Lower lobe of right lung (tissue), 2 donors: ENCODE data around the gene MAML3. TPM values are rescaled to one million over a fixed set of nuclear protein-coding genes. Genes with fewer than 3 reads are reported as not detected.
A peak's percentile ranks its signal among the peaks of the same experiment; 100 is the strongest.

ENCODE experiments used
- ATAC-seq, 2 donors: fragments of 200-7000 bp; cut with Tn5 transposase; one replicate each; pipeline ENCODE4 v1.9.1; 2020 to 2022; ENCODE audit warnings: mild to moderate bottlenecking in 2 of 2, moderate library complexity in 2 of 2
- DNase-seq: peaks from one replicate; pipeline ENCODE4 v3.0.0-alpha.2; 2020
- H3K27ac ChIP-seq: fragments of 200-600 bp; one replicate; pipeline ENCODE4 v1.8.0; 2022
- H3K27me3 ChIP-seq: fragments of 200-600 bp; one replicate; pipeline ENCODE4 v1.8.0; 2022; ENCODE audit warnings: low read depth
- H3K36me3 ChIP-seq: fragments of 200-600 bp; one replicate; pipeline ENCODE4 v1.8.0; 2022; ENCODE audit warnings: mild to moderate bottlenecking
- H3K4me1 ChIP-seq: fragments of 200-600 bp; one replicate; pipeline ENCODE4 v1.8.0; 2022
- H3K4me3 ChIP-seq: fragments of 200-600 bp; one replicate; pipeline ENCODE4 v1.8.0; 2022; ENCODE audit warnings: mild to moderate bottlenecking
- H3K9me3 ChIP-seq: fragments of 200-600 bp; one replicate; pipeline ENCODE4 v1.8.0; 2022
- intact Hi-C: fragments of 100-400 bp; cut with DNase I; formaldehyde crosslinking; loops from one replicate; pipeline ENCODE4 v1.11.0; 2022
- total RNA-seq: library from RNA; stranded (reverse); fragmentation: NEBNext Ultra II Directional; extraction: Animal tissue kit (Norgen Biotek cat#: 25700); gene quantifications from one replicate; pipeline ENCODE4 v1.2.1, GENCODE V29; 2021
- TF ChIP-seq, protein P1 (sequence below): fragments of 200-600 bp; IDR thresholded peaks from one replicate; pipeline ENCODE4 v1.8.0; 2022; ENCODE audit warnings: antibody characterized with exemption, mild to moderate bottlenecking
- donor health status: DM: no; HTN: yes; CAD: no; lungs with severe emphysema.

The MAML3 gene
- total RNA-seq, 1 donor from 2014 or later = 12.5 TPM

- intact Hi-C loops = no loop called here
- no peak overlapping the region for H3K27ac ChIP-seq
- no peaks in the 10 kb centered on the region for H3K9me3 ChIP-seq
- H3K27me3 ChIP-seq = no peaks in the 10 kb centered on the region
- no peak overlapping the region for H3K4me3 ChIP-seq
- no peak for DNase-seq
- TF ChIP-seq, protein P1, sequence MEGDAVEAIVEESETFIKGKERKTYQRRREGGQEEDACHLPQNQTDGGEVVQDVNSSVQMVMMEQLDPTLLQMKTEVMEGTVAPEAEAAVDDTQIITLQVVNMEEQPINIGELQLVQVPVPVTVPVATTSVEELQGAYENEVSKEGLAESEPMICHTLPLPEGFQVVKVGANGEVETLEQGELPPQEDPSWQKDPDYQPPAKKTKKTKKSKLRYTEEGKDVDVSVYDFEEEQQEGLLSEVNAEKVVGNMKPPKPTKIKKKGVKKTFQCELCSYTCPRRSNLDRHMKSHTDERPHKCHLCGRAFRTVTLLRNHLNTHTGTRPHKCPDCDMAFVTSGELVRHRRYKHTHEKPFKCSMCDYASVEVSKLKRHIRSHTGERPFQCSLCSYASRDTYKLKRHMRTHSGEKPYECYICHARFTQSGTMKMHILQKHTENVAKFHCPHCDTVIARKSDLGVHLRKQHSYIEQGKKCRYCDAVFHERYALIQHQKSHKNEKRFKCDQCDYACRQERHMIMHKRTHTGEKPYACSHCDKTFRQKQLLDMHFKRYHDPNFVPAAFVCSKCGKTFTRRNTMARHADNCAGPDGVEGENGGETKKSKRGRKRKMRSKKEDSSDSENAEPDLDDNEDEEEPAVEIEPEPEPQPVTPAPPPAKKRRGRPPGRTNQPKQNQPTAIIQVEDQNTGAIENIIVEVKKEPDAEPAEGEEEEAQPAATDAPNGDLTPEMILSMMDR = no peak
- H3K36me3 ChIP-seq = no peaks in the 10 kb centered on the region
- peaks cover 54% of the 10 kb centered on the region for H3K4me1 ChIP-seq
- no peak for ATAC-seq
These were observed 106.9 kb downstream of the MAML3 start for GRCh38 chr4:140047017-140047640.

GRCh38 chr4:140046543-140046942, 107.4 kb downstream of the MAML3 start:
- ATAC-seq = no peak
- Histone ChIP-seq H3K27me3 (no peaks in the 10 kb centered on the region), H3K27ac (no peak overlapping the region), H3K36me3 (no peaks in the 10 kb centered on the region), H3K4me3 (no peak overlapping the region), H3K9me3 (no peaks in the 10 kb centered on the region), H3K4me1 (peaks cover 54% of the 10 kb centered on the region)
- intact Hi-C loops = no loop called here
- TF ChIP-seq, protein P1 = no peak
- DNase-seq = no peak

DNA sequence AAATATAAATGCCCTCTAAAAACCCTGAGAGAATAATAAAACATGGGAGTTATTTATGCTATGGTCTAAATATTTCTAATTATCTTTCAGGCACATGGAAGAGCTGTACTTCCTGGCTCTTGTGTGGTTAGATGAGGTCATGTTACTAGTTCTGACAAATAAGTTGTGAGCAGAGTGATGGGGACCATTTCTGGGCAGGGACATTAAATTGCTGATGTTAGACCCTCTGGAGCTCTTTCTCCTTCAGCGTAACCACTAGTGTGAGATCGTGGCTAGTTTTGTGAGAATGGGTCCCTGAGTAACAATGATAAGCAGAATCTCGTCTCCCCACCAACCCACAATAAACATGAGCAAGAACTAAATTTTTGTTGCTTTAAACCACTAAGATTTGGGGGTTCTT, 108.0 kb downstream of the MAML3 start:
- Histone ChIP-seq H3K9me3 (no peaks in the 10 kb centered on the region), H3K27me3 (no peaks in the 10 kb centered on the region), H3K4me1 (peaks cover 54% of the 10 kb centered on the region), H3K36me3 (no peaks in the 10 kb centered on the region), H3K4me3 (no peak overlapping the region), H3K27ac (no peak overlapping the region)
- intact Hi-C loops = no loop called here
- no peak for DNase-seq
- no peak for ATAC-seq
- TF ChIP-seq, protein P1 = no peak

- intact Hi-C loops = no loop called here
- TF ChIP-seq, protein P1 = no peak
- Histone ChIP-seq H3K27me3 (no peaks in the 10 kb centered on the region), H3K36me3 (no peaks in the 10 kb centered on the region), H3K4me3 (no peak overlapping the region), H3K4me1 (peaks cover 46% of the 10 kb centered on the region), H3K27ac (peak overlapping the region; percentile 10), H3K9me3 (no peaks in the 10 kb centered on the region)
- no peak for DNase-seq
- ATAC-seq = peak; percentile 55 to 68
These were observed 109.6 kb downstream of the MAML3 start for GRCh38 chr4:140044337-140044902.

DNA sequence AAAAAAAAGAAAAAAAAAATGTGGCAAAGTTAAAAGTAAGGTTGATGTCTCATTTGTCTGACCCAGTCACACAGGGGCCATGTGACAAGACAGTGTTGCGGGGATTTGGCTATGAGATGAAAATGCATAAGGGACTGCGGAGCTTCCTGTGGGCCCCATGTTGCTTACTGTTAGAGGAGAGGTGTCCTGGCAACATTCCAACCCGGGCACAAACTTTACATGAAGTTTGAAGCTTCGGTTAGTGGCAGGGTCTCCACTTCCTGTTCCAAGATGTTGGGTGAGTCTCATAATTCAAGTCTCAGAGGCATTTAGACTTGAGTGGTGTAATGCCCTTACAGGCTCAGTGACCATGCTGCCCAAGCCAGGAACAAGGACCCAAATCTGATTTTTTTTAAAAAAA, 111.3 kb downstream of the MAML3 start:
- Histone ChIP-seq H3K27ac (no peak overlapping the region), H3K4me3 (no peak overlapping the region), H3K9me3 (no peaks in the 10 kb centered on the region), H3K27me3 (no peaks in the 10 kb centered on the region), H3K36me3 (no peaks in the 10 kb centered on the region), H3K4me1 (peaks cover 38% of the 10 kb centered on the region)
- DNase-seq (no peak), ATAC-seq (no peak)
- intact Hi-C loops = no loop called here
- TF ChIP-seq, protein P1 = no peak
